Thyroid gland (tissue), 4 donors: Measurements from ENCODE around the gene REST.

Experiments used
- CTCF ChIP-seq, 6 experiments: fragments of 200-600 bp in 3 of 6; fragments of 450-650 bp in 3 of 6; sonication (generic) in 3 of 6; IDR thresholded peaks; one replicate each; pipeline ENCODE4 v1.5.1; 2016 to 2019; ENCODE audit warnings: antibody characterized with exemption in 6 of 6, mild to moderate bottlenecking in 2 of 6, inconsistent platforms in 1 of 6, moderate library complexity in 1 of 6
- POLR2A ChIP-seq, 2 donors: fragments of 450-650 bp; IDR thresholded peaks; one replicate each; pipeline ENCODE4 v1.6.1; 2017; ENCODE audit warnings: antibody characterized with exemption in 2 of 2, mild to moderate bottlenecking in 2 of 2, moderate library complexity in 1 of 2

GRCh38 chr4:56874923-56875322, 32.8 kb upstream of the REST start:
- no peak for TF ChIP-seq POLR2A (IDR thresholded peaks at IDR 0.05)
- no peak for TF ChIP-seq CTCF (IDR thresholded peaks at IDR 0.05)
